Brain microvascular endothelial cell (primary cell): Measurements from ENCODE around the gene RNF141.

Experiments used
- DNase-seq: peaks from one replicate; pipeline ENCODE4 v3.0.0-alpha.2; 2020
- H3K27ac ChIP-seq: fragments of 250-450 bp; sonication (Bioruptor Pico); 2 replicates; pipeline ENCODE4 v1.5.1; 2020; ENCODE audit warnings: mild to moderate bottlenecking, moderate library complexity
- H3K27me3 ChIP-seq: fragments of 250-450 bp; sonication (Bioruptor Pico); replicated peaks from 2 replicates; pipeline ENCODE4 v1.5.1; 2020; ENCODE audit warnings: mild to moderate bottlenecking
- H3K36me3 ChIP-seq: fragments of 250-450 bp; sonication (Bioruptor Pico); replicated peaks from 2 replicates; pipeline ENCODE4 v1.5.1; 2020; ENCODE audit warnings: mild to moderate bottlenecking
- H3K4me3 ChIP-seq: 2 replicates; pipeline ENCODE4 v1.5.1; 2011; ENCODE audit warnings: low read depth, mild to moderate bottlenecking, control low read depth, low read length, moderate library complexity
- in situ Hi-C: cut with HindIII; loops from 2 replicates; pipeline ENCODE4 v1.10.0; 2017; ENCODE audit warnings: low sequenced_read_pairs, low pct_ligation_motif_present
- TF ChIP-seq, protein P1 (sequence below): IDR thresholded peaks from 2 replicates; pipeline ENCODE4 v1.5.1; 2011; ENCODE audit warnings: low read depth, mild to moderate bottlenecking, moderate library complexity, low read length, control low read depth, inconsistent platforms; ENCODE audit errors: missing control alignments

Gene RNF141

DNA sequence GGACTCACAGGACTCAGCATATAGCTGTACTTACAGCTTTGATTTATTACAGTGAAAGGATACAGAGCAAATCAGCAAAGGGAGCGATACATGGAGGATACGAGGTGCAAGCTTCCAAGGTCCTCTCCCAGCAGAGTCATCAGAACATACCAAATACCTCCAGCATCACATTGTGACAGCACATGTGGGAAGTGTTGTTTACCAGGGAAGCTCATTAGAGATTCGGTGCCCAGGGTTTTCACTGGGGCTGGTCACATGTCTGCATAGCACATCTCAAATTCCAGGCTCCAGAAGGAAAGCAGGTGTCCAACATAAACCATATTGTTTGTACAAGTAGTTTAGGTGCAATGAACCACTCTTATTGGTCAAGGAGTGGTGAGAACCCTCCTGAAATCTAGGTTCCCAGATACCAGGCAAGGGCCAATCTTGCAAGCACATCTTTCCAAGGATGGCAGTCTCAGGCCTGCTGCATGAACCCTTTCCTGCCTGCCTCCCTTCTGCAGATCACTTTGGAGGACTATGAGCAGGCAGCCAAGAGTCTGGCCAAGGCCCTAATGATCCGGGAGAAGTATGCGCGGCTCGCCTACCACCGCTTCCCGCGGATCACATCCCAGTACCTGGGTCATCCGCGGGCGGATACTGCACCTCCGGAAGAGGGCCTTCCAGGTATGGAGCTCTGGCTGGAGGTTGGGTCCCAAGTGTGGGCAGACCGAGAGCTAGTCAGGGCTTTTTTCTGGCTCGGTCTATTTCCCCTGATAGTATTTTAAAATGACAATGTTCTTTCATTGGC is 59.2 kb downstream of the RNF141 start:
- Histone ChIP-seq H3K36me3 (no peaks in the 10 kb centered on the region), H3K27me3 (no peaks in the 10 kb centered on the region), H3K4me3 (no peak overlapping the region), H3K27ac (no peak overlapping the region)
- in situ Hi-C loops, result no loop called here
- TF ChIP-seq, protein P1, sequence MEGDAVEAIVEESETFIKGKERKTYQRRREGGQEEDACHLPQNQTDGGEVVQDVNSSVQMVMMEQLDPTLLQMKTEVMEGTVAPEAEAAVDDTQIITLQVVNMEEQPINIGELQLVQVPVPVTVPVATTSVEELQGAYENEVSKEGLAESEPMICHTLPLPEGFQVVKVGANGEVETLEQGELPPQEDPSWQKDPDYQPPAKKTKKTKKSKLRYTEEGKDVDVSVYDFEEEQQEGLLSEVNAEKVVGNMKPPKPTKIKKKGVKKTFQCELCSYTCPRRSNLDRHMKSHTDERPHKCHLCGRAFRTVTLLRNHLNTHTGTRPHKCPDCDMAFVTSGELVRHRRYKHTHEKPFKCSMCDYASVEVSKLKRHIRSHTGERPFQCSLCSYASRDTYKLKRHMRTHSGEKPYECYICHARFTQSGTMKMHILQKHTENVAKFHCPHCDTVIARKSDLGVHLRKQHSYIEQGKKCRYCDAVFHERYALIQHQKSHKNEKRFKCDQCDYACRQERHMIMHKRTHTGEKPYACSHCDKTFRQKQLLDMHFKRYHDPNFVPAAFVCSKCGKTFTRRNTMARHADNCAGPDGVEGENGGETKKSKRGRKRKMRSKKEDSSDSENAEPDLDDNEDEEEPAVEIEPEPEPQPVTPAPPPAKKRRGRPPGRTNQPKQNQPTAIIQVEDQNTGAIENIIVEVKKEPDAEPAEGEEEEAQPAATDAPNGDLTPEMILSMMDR, result no peak
- no peak for DNase-seq

DNA sequence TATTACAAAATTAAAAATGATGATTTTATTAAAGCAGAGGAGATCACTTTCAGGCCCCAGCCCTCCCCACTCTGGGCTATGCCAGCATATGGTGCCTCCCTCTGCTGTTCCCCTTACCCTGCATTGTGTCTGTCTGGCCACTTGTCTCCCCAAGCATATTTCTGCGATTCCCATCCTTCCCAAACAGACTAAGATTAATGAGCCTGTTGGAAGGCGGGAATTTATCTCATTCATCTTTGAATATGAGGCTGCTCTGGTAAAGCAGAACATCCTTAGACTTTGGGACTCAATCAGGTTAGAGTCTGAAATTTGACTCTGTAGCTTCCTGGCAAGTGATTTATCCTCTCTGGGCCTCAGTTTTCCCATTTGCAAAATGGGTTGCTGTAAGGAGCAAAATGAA is 60.2 kb downstream of the RNF141 start:
- H3K4me3 ChIP-seq, result no peak overlapping the region
- H3K36me3 ChIP-seq, result no peaks in the 10 kb centered on the region
- in situ Hi-C loops, result no loop called here
- no peaks in the 10 kb centered on the region for H3K27me3 ChIP-seq
- TF ChIP-seq, protein P1, result no peak
- no peak for DNase-seq
- H3K27ac ChIP-seq, result no peak overlapping the region

DNA sequence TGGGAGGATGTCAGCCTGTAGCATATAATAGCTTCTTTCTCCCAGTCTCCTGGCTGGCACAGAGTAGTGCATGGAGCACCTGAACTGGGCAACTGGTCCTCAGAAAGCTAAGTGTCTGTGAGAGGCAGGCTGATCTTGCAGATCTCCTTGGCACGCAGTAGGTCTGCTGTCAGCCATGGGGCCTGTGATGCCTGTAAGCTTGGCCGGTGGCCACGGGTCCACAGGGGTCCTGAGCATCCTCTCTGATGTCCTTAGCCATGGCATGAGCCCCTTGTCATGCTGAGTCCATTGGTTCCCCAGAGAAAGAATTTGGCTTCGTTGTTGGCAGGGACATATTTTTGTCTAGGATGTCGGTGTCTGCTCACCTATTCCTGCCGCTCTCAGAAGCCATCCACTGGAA is 61.0 kb downstream of the RNF141 start:
- Histone ChIP-seq H3K36me3 (no peaks in the 10 kb centered on the region), H3K27me3 (no peaks in the 10 kb centered on the region), H3K27ac (no peak overlapping the region), H3K4me3 (no peak overlapping the region)
- DNase-seq, result no peak
- in situ Hi-C loops, result no loop called here
- TF ChIP-seq, protein P1, result no peak

DNA sequence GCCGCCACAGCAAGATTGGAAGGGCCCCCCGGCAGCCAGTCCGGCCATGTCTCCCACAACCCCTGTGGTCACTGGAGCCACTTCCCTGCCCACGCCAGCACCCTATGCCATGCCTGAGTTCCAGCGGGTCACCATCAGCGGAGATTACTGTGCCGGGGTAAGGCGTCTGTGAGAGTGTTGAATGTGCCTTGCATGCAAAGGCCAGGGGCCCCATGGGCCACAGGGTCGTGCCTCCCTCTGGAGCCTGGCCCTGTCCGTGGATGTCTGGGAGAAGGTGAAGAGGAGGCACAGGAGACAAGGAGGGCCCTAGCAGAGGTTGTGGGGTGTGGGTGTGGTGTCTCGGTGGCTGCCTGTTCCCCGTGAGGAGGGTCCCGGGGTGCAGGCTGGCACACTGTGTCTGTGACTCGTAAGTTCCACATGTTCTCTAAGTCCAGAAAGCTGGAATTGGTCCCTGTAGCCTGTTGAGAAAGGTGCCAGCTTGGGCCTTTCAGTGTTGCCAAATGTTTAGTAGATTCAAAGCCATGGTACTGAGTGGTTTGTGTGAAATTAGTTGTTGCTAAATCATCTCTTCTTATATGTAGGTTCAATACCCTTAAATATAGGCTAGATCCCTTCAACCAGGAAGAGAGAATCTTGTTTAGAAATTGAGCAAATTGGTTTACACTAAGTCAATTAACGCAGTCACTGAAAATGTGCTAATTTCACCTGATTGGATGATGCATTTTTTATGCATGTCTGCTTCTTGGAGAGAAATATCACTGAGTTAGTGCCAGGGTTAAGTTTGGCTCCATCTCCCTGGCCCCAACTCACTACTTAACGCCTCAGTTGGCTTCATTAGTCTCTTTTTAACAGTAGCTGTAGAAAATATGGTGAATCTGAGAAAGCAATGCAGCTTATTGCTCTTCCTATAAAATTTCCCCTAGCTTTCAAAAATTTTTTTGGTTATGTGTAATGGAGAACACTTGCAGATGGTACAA is 62.1 kb downstream of the RNF141 start:
- no peaks in the 10 kb centered on the region for H3K36me3 ChIP-seq
- no peak overlapping the region for H3K4me3 ChIP-seq
- in situ Hi-C loops, result no loop called here
- TF ChIP-seq, protein P1, result no peak
- no peak for DNase-seq
- no peaks in the 10 kb centered on the region for H3K27me3 ChIP-seq
- H3K27ac ChIP-seq, result no peak overlapping the region

DNA sequence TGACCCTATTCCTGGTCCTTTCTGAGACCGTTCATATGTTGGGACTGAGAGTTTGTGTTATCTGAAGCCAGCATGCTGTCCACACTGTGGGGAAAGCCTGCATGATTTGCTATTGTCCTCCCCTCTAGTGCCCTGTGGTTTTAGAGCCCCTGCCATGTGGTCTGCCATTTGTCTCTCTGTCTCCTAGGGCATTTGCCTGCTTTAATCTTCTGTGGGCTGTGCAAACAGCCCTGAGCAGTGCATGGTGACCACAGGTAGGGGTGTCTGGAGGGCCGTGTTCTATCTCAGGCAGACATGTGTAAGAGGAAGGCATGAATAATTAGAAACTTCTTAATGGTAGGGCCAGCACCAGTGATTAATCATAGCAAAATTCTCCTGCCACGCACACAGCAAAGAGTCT is 62.9 kb downstream of the RNF141 start:
- Histone ChIP-seq H3K4me3 (no peak overlapping the region), H3K27me3 (no peaks in the 10 kb centered on the region), H3K27ac (no peak overlapping the region), H3K36me3 (no peaks in the 10 kb centered on the region)
- no peak for DNase-seq
- in situ Hi-C loops, result no loop called here
- TF ChIP-seq, protein P1, result no peak
